Mucosa of stomach (tissue), 1 donor: ENCODE measurements around the gene GOLT1A.

ENCODE experiments used
- H3K27me3 ChIP-seq: one replicate; pipeline ENCODE4 v1.7.0; 2013; ENCODE audit warnings: mild to moderate bottlenecking, low read length; ENCODE audit not compliant: control insufficient read depth, insufficient read depth
- H3K36me3 ChIP-seq: one replicate; pipeline ENCODE4 v1.7.0; 2013; ENCODE audit warnings: low read length; ENCODE audit not compliant: control insufficient read depth, insufficient read depth
- H3K4me1 ChIP-seq: one replicate; pipeline ENCODE4 v1.7.0; 2013; ENCODE audit warnings: mild to moderate bottlenecking, low read length; ENCODE audit not compliant: control insufficient read depth, insufficient read depth
- H3K4me3 ChIP-seq: one replicate; pipeline ENCODE4 v1.7.0; 2013; ENCODE audit warnings: low read length
- H3K9ac ChIP-seq: one replicate; pipeline ENCODE4 v1.7.0; 2013; ENCODE audit warnings: mild to moderate bottlenecking, low read length, moderate library complexity
- H3K9me3 ChIP-seq: one replicate; pipeline ENCODE4 v1.7.0; 2013; ENCODE audit warnings: mild to moderate bottlenecking, low read length, moderate library complexity; ENCODE audit not compliant: control insufficient read depth
- donor health status: Pancreatic carcinoma.

Gene GOLT1A

DNA sequence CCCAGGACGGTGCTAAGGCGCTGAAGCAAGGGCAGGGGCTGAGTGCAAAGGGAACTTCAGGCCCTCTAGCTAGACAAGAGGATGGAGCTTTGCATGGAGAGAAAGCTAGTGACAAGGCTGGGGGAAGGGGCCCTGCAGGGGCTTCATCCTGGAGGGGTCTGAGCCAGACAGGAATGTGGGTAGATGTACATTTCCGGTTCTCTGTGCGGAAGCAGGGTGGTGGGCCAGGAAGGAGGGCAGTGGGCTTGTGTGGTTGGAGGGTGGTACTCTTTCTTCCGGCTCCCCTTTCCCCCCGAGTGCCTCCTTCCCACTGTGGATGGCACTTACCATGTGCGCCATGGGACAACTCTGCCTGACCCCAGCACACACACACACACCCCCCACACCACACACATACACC lies 19.0 kb downstream of the GOLT1A start:
- no peaks in the 10 kb centered on the region for H3K9me3 ChIP-seq
- H3K27me3 ChIP-seq: peaks cover 2% of the 10 kb centered on the region
- H3K4me1 ChIP-seq: peaks cover 39% of the 10 kb centered on the region
- H3K9ac ChIP-seq: no peak overlapping the region
- no peaks in the 10 kb centered on the region for H3K36me3 ChIP-seq
- H3K4me3 ChIP-seq: no peak overlapping the region

GRCh38 chr1:204194080-204194479 lies 19.7 kb downstream of the GOLT1A start:
- H3K9me3 ChIP-seq: no peaks in the 10 kb centered on the region
- no peaks in the 10 kb centered on the region for H3K36me3 ChIP-seq
- no peak overlapping the region for H3K9ac ChIP-seq
- no peak overlapping the region for H3K4me3 ChIP-seq
- H3K4me1 ChIP-seq: peaks cover 39% of the 10 kb centered on the region
- peaks cover 8% of the 10 kb centered on the region for H3K27me3 ChIP-seq

DNA sequence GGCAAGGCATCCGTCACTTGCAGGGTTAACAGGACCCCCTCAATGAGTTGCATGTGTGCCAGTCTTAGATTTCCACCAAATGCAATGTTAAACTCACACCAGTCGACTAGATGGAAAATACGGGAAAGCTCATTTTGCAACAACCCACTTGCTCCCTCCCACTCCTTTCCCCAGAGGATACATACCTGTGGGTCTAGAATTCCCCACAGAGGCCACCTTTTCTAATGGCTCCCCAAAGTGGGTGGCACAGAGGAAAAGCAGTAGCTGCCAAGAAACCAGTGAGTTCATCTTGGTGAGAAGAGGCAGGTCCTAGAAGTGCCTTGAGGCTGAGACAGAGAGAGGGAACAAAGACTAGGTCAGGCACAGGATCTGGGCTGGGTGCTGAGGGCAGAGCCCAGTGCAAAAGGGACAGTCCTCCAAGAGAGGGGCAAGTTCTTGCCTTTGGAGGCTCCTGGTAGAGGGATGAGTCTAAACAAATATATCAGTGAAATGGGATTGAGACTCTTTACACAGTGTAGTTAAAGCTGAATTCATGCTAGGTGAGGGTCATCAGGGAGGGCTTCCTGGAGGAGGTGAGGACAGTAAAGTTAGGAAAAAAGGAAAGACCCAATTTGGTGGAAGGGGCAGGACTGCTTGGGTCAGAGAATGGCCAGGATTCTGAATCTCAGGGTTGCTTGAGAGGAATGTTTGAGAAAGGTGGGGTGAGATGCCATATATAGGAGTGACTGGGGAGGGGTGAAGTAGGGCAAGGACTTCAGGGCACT lies 21.0 kb downstream of the GOLT1A start:
- Histone ChIP-seq H3K9ac (no peak overlapping the region), H3K4me3 (no peak overlapping the region), H3K4me1 (peaks cover 39% of the 10 kb centered on the region), H3K27me3 (peaks cover 18% of the 10 kb centered on the region), H3K9me3 (no peaks in the 10 kb centered on the region), H3K36me3 (no peaks in the 10 kb centered on the region)

GRCh38 chr1:204192046-204192445 lies 21.7 kb downstream of the GOLT1A start:
- Histone ChIP-seq H3K36me3 (no peaks in the 10 kb centered on the region), H3K9me3 (no peaks in the 10 kb centered on the region), H3K9ac (no peak overlapping the region), H3K4me1 (peaks cover 39% of the 10 kb centered on the region), H3K27me3 (peaks cover 23% of the 10 kb centered on the region), H3K4me3 (no peak overlapping the region)

DNA sequence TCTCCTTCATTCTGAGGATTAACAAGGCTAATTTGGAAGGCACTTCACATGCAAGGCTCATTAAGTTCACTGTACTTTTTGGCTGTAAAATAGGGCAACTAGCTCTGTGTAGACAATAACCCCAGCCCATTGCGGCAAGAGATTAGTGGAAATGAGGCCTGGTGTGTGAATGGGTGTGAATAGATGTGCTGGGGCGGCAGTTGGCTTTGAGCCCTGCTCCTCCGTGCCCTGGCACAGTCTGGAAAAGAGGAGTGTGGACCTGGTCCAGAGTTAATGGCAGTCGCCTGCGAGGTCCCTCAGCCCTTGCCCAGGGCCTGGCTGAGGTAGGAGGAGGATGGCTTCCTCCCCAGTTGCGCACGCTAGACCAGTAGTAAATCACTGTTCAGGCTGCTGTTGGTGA lies 22.3 kb downstream of the GOLT1A start:
- no peak overlapping the region for H3K9ac ChIP-seq
- H3K9me3 ChIP-seq: no peaks in the 10 kb centered on the region
- H3K4me1 ChIP-seq: peaks cover 39% of the 10 kb centered on the region
- no peak overlapping the region for H3K4me3 ChIP-seq
- H3K36me3 ChIP-seq: no peaks in the 10 kb centered on the region
- peaks cover 23% of the 10 kb centered on the region for H3K27me3 ChIP-seq

DNA sequence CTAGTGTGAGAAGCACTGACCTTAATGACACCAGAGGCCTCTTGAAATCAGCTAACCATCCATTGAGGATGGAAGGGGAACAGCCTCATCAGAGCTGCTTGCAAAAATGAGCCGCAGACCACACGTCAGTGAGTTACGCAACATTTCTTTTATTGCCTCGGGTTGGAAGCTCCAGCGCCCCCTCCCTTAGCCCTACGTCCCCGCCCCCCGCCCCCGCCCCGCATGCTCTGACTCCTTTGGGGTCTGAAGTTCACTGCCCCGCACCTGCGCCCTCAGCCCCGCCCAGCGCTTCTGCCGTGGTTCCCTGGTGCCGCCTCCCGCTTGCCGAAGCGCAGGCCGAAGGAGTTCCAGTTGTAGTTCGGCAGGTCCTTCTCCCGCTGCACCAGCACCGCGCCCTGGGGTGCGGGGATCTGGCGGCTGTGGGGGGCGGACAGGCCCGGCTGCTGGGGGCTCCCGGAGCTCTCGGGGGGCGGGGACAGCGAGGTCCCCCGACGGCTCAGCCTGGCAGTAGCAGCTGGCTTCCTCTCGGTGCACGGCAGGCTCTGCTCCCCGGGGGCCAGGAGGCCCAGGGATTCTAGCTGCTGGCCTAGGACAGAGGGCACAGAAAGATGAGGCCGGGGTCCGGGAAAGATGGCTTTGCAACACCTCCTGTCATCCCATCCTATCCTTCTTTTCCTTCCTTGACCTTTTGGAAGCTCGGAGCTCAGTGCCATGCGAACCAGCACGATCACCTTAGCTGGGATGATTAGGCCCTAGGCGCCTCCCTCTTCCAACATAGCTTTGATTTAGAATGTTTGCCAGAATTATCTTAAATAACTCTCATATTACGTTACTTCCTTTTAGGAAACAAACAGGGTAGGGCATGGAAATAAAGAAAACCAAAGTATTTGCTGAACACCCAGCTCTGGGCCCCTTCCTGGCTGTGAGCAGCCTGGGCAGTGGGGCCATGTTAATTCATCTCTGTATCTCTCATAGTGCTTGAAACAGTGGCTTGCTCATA lies 23.3 kb downstream of the GOLT1A start:
- Histone ChIP-seq H3K27me3 (peaks cover 23% of the 10 kb centered on the region), H3K36me3 (no peaks in the 10 kb centered on the region), H3K9ac (no peak overlapping the region), H3K9me3 (no peaks in the 10 kb centered on the region), H3K4me1 (peaks cover 39% of the 10 kb centered on the region), H3K4me3 (no peak overlapping the region)

GRCh38 chr1:204188959-204189639 lies 24.7 kb downstream of the GOLT1A start:
- Histone ChIP-seq H3K9ac (no peak overlapping the region), H3K36me3 (no peaks in the 10 kb centered on the region), H3K4me1 (peaks cover 33% of the 10 kb centered on the region), H3K27me3 (peaks cover 23% of the 10 kb centered on the region), H3K9me3 (no peaks in the 10 kb centered on the region), H3K4me3 (no peak overlapping the region)

DNA sequence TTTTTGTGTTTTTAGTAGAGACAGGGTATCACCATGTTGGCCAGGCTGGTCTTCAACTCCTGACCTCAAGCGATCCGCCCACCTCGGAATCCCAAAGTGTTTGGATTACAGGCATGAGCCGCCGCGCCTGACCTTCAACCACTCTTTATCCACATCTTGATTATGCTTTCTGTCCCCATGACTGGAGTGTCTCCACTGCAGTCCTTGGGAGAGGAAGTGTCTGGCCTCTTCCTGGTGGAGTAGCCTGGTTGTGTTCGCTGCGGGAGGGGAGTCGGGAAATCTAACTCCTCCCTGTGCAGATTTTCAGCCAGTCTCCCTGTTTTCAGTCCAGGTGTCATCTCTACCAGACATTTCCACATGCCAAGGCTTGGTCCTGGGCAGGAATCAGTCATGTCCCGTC lies 27.2 kb downstream of the GOLT1A start:
- Histone ChIP-seq H3K36me3 (no peaks in the 10 kb centered on the region), H3K4me3 (no peak overlapping the region), H3K9me3 (no peaks in the 10 kb centered on the region), H3K27me3 (peaks cover 23% of the 10 kb centered on the region), H3K9ac (no peak overlapping the region), H3K4me1 (peaks cover 9% of the 10 kb centered on the region)

DNA sequence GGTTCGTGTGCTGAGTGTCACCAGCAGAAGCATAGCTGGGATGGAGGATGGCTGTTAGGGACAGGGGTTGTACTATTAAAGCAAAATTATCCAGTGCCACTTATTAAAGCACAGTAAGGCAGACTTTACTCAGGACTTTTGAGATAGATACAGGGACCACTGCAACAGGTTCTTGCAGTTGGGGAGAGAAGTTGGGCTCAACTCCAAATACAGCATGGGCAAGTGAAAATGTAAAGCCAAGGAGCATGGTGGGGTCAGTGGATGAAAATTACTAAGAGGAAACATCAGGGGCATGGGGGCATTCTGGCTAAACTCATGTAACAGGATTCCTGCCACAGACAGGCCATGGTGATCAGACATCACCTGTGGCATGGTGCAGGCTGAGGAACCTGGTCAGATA lies 32.7 kb downstream of the GOLT1A start:
- Histone ChIP-seq H3K4me3 (no peak overlapping the region), H3K4me1 (peaks cover 6% of the 10 kb centered on the region), H3K36me3 (no peaks in the 10 kb centered on the region), H3K27me3 (no peaks in the 10 kb centered on the region), H3K9ac (no peak overlapping the region), H3K9me3 (no peaks in the 10 kb centered on the region)

DNA sequence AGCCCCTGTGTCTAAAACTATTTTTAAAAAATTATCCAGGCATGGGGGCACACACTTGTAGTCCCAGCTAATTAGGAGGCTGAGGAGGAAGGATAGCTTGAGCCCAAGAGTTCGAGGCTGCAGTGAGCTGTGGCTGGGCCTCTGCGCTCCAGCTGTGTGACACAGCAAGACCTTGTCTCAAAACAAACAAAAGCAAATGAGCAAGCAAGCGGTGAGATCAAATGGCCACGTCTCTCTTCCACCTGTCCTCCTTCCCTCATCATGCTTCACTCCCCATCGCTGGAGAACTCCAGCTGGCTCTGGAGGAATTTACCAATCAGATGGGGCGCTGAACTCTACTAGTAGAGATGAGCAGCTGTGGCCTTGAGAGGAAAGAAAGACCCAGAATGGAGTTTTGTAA lies 33.7 kb downstream of the GOLT1A start:
- no peaks in the 10 kb centered on the region for H3K27me3 ChIP-seq
- H3K9me3 ChIP-seq: no peaks in the 10 kb centered on the region
- H3K9ac ChIP-seq: no peak overlapping the region
- H3K4me1 ChIP-seq: peaks cover 6% of the 10 kb centered on the region
- no peaks in the 10 kb centered on the region for H3K36me3 ChIP-seq
- H3K4me3 ChIP-seq: no peak overlapping the region

DNA sequence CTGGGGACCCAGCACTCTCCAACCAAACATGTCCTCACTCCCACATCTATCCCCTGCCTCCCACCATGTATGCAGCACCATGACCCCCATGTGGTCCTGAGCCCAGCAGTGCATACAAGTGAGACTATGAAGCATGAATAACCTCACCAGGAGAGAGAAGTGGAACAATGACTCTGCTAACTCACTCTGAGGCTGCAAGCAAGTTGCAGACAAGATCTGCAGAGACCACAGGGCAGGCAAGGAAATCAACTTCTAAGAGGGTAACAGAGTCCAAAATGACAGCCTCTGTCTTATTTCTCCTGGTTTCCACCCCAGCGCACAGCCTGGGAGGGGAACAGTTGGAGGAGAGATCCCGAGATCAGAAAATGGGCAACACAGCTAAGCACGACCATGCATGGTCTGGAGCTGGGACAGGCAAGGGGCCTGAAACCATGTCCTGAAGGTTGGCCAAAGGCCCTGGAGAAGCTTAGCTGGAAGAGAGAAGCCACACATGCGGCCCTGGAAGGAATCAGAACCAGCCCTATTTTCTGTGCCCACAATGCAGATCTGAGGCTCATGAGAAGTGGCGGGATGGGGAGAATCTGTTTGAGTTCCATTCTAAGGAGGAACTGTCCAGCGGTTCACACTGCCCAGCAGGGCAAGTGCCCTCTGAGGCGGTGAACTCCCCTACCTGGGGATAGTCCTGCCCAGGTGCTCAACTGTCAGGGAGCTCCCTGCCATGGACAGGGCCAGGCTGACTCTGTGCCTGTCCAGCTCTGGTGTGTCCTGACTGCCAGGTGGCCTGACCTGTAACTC lies 35.1 kb downstream of the GOLT1A start:
- Histone ChIP-seq H3K27me3 (no peaks in the 10 kb centered on the region), H3K36me3 (no peaks in the 10 kb centered on the region), H3K4me1 (peaks cover 6% of the 10 kb centered on the region), H3K9me3 (no peaks in the 10 kb centered on the region), H3K9ac (no peak overlapping the region), H3K4me3 (no peak overlapping the region)
